HEK293 (cell line): ENCODE measurements around the gene TIMM21.

Source experiments
- CTCF ChIA-PET: fragments of 350-600 bp; formaldehyde crosslinking; extraction: SDS; loops from one replicate; lab custom pipeline; 2021; ENCODE audit warnings: antibody characterized with exemption; lab: Yijun Ruan, JAX
- POLR2A ChIA-PET: fragments of 300-600 bp; formaldehyde crosslinking; extraction: SDS; loops from one replicate; lab custom pipeline; 2020; ENCODE audit warnings: antibody characterized with exemption, inconsistent platforms; lab: Yijun Ruan, JAX
- H3K27ac ChIP-seq: fragments of 200-500 bp; sonication (Bioruptor generic); 2 replicates; pipeline ENCODE4 v1.5.1; 2014; ENCODE audit warnings: low read depth, low read length, control low read depth, inconsistent platforms; ENCODE audit errors: extremely low read depth
- H3K36me3 ChIP-seq, 2 experiments: fragments of 200-500 bp in 1 of 2; sonication (Bioruptor generic) in 1 of 2; 1 replicate in 1 of 2; 2 replicates in 1 of 2; pipeline ENCODE4 v1.5.1; 2014 to 2017; ENCODE audit warnings: inconsistent platforms in 2 of 2, low read length in 2 of 2; ENCODE audit not compliant: control insufficient read depth in 2 of 2, insufficient read depth in 1 of 2
- H3K4me1 ChIP-seq: fragments of 200-500 bp; sonication (Bioruptor generic); 2 replicates; pipeline ENCODE4 v1.5.1; 2014; ENCODE audit warnings: mild to moderate bottlenecking, low read length, inconsistent platforms; ENCODE audit not compliant: control insufficient read depth, insufficient read depth
- H3K4me3 ChIP-seq: 2 replicates; pipeline ENCODE4 v1.5.1; 2011; ENCODE audit warnings: low read depth, mild to moderate bottlenecking, control low read depth, low read length, moderate library complexity
- H3K9me3 ChIP-seq: fragments of 200-500 bp; sonication (Bioruptor generic); 2 replicates; pipeline ENCODE4 v1.5.1; 2014; ENCODE audit warnings: low read depth, low read length, inconsistent platforms; ENCODE audit not compliant: control insufficient read depth, insufficient read depth
- GLI4 ChIP-seq: fragments of 450-650 bp; formaldehyde crosslinking; IDR thresholded peaks from 2 replicates; pipeline ENCODE4 v1.5.1; 2016; ENCODE audit warnings: missing biosample characterization, missing genetic modification characterization
- OSR2 ChIP-seq: fragments of 450-650 bp; formaldehyde crosslinking; IDR thresholded peaks from 2 replicates; pipeline ENCODE4 v1.5.1; 2016; ENCODE audit warnings: missing biosample characterization, missing genetic modification characterization
- PRDM4 ChIP-seq: fragments of 450-650 bp; formaldehyde crosslinking; IDR thresholded peaks from 2 replicates; pipeline ENCODE4 v1.5.1; 2017; ENCODE audit warnings: missing biosample characterization, missing genetic modification characterization
- REPIN1 ChIP-seq: fragments of 450-650 bp; formaldehyde crosslinking; IDR thresholded peaks from 2 replicates; pipeline ENCODE4 v1.5.1; 2017; ENCODE audit warnings: missing biosample characterization, missing genetic modification characterization, low read depth
- SP3 ChIP-seq: fragments of 450-650 bp; formaldehyde crosslinking; IDR thresholded peaks from 2 replicates; pipeline ENCODE4 v1.5.1; 2016; ENCODE audit warnings: missing biosample characterization, missing genetic modification characterization
- YY1 ChIP-seq: fragments of 450-650 bp; formaldehyde crosslinking; IDR thresholded peaks from 2 replicates; pipeline ENCODE4 v1.5.1; 2018; ENCODE audit warnings: missing biosample characterization, missing genetic modification characterization
- ZBTB17 ChIP-seq: fragments of 450-650 bp; formaldehyde crosslinking; IDR thresholded peaks from 2 replicates; pipeline ENCODE4 v1.5.1; 2016; ENCODE audit warnings: missing biosample characterization, missing genetic modification characterization
- ZBTB6 ChIP-seq: fragments of 450-650 bp; formaldehyde crosslinking; IDR thresholded peaks from 2 replicates; pipeline ENCODE4 v1.5.1; 2017; ENCODE audit warnings: missing biosample characterization, missing genetic modification characterization
- ZNF114 ChIP-seq: fragments of 450-650 bp; formaldehyde crosslinking; IDR thresholded peaks from 2 replicates; pipeline ENCODE4 v1.5.0; 2017; ENCODE audit warnings: missing biosample characterization, missing genetic modification characterization
- ZNF239 ChIP-seq: fragments of 450-650 bp; formaldehyde crosslinking; IDR thresholded peaks from 2 replicates; pipeline ENCODE4 v1.5.1; 2016; ENCODE audit warnings: missing biosample characterization, missing genetic modification characterization
- ZNF266 ChIP-seq: fragments of 450-650 bp; formaldehyde crosslinking; IDR thresholded peaks from 2 replicates; pipeline ENCODE4 v1.5.1; 2016; ENCODE audit warnings: missing biosample characterization, missing genetic modification characterization, low read depth
- ZNF513 ChIP-seq: fragments of 450-650 bp; IDR thresholded peaks from 2 replicates; pipeline ENCODE4 v1.5.1; 2018; ENCODE audit warnings: missing biosample characterization, missing genetic modification characterization
- ZNF561 ChIP-seq: fragments of 450-650 bp; IDR thresholded peaks from 2 replicates; pipeline ENCODE4 v1.5.1; 2018; ENCODE audit warnings: missing biosample characterization, missing genetic modification characterization, borderline replicate concordance
- ZNF623 ChIP-seq: fragments of 450-650 bp; formaldehyde crosslinking; IDR thresholded peaks from 2 replicates; pipeline ENCODE4 v1.5.1; 2016; ENCODE audit warnings: missing biosample characterization, missing genetic modification characterization
- ZNF660 ChIP-seq: fragments of 450-650 bp; IDR thresholded peaks from 2 replicates; pipeline ENCODE4 v1.5.1; 2018; ENCODE audit warnings: missing biosample characterization, mild to moderate bottlenecking, missing genetic modification characterization
- TF ChIP-seq, protein P1 (sequence below): IDR thresholded peaks from 2 replicates; pipeline ENCODE4 v1.6.1; 2011; ENCODE audit warnings: mild to moderate bottlenecking, low read depth, low read length, borderline replicate concordance
- TF ChIP-seq, protein P2 (sequence below): fragments of 450-650 bp; formaldehyde crosslinking; IDR thresholded peaks from 2 replicates; pipeline ENCODE4 v1.5.1; 2016; ENCODE audit warnings: missing biosample characterization, missing genetic modification characterization
- TF ChIP-seq, protein P3 (sequence below): fragments of 450-650 bp; formaldehyde crosslinking; IDR thresholded peaks from 2 replicates; pipeline ENCODE4 v1.5.1; 2016; ENCODE audit warnings: missing biosample characterization, missing genetic modification characterization
- TF ChIP-seq, protein P4 (sequence below): fragments of 450-650 bp; formaldehyde crosslinking; IDR thresholded peaks from 2 replicates; pipeline ENCODE4 v1.5.1; 2016; ENCODE audit warnings: missing biosample characterization, missing genetic modification characterization

TIMM21 gene

DNA sequence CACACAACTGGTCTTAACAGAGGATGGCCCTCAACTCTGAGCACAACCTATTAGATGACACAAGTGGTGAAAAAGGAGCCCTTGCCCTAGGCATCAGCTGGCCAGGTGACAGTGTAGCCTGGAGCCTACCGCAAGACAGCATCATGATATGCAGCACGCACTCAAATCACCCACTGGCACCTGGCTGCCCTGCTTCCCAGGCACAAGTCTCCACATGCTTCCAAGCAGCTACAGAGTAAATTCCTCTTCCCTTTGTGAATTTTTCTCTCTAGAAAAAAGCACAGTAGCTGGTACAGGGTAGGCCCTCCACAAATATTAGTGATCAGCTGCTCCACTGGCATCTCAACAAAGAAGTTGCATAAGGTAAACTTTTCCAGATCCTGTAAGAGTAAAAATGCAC is 6.7 kb upstream of the TIMM21 start:
- Histone ChIP-seq H3K9me3 (no peaks in the 10 kb centered on the region), H3K36me3 (no peaks in the 10 kb centered on the region)
- CTCF ChIA-PET = interaction anchor here (0.9 to 1.0 kb wide), 2 partner anchors 101 to 352 kb away, joined by 3 to 4 read pairs; no protein-coding TSS in a partner anchor
- TF ChIP-seq, protein P1, sequence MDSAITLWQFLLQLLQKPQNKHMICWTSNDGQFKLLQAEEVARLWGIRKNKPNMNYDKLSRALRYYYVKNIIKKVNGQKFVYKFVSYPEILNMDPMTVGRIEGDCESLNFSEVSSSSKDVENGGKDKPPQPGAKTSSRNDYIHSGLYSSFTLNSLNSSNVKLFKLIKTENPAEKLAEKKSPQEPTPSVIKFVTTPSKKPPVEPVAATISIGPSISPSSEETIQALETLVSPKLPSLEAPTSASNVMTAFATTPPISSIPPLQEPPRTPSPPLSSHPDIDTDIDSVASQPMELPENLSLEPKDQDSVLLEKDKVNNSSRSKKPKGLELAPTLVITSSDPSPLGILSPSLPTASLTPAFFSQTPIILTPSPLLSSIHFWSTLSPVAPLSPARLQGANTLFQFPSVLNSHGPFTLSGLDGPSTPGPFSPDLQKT = no peak
- TF ChIP-seq ZBTB17 (tag by site-specific recombination) (no peak), ZNF239 (tag by site-specific recombination) (no peak), SP3 (no peak), PRDM4 (tag by site-specific recombination) (no peak), ZNF623 (tag by site-specific recombination) (no peak), ZBTB6 (tag by site-specific recombination) (no peak), ZNF660 (tag by site-specific recombination) (no peak)
- TF ChIP-seq, protein P2, sequence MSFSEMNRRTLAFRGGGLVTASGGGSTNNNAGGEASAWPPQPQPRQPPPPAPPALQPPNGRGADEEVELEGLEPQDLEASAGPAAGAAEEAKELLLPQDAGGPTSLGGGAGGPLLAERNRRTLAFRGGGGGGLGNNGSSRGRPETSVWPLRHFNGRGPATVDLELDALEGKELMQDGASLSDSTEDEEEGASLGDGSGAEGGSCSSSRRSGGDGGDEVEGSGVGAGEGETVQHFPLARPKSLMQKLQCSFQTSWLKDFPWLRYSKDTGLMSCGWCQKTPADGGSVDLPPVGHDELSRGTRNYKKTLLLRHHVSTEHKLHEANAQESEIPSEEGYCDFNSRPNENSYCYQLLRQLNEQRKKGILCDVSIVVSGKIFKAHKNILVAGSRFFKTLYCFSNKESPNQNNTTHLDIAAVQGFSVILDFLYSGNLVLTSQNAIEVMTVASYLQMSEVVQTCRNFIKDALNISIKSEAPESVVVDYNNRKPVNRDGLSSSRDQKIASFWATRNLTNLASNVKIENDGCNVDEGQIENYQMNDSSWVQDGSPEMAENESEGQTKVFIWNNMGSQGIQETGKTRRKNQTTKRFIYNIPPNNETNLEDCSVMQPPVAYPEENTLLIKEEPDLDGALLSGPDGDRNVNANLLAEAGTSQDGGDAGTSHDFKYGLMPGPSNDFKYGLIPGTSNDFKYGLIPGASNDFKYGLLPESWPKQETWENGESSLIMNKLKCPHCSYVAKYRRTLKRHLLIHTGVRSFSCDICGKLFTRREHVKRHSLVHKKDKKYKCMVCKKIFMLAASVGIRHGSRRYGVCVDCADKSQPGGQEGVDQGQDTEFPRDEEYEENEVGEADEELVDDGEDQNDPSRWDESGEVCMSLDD (tag by site-specific recombination) = no peak
- TF ChIP-seq, protein P3, sequence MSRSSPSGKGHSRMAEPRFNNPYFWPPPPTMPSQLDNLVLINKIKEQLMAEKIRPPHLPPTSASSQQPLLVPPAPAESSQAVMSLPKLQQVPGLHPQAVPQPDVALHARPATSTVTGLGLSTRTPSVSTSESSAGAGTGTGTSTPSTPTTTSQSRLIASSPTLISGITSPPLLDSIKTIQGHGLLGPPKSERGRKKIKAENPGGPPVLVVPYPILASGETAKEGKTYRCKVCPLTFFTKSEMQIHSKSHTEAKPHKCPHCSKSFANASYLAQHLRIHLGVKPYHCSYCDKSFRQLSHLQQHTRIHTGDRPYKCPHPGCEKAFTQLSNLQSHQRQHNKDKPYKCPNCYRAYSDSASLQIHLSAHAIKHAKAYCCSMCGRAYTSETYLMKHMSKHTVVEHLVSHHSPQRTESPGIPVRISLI (tag by site-specific recombination) = no peak
- TF ChIP-seq, protein P4, sequence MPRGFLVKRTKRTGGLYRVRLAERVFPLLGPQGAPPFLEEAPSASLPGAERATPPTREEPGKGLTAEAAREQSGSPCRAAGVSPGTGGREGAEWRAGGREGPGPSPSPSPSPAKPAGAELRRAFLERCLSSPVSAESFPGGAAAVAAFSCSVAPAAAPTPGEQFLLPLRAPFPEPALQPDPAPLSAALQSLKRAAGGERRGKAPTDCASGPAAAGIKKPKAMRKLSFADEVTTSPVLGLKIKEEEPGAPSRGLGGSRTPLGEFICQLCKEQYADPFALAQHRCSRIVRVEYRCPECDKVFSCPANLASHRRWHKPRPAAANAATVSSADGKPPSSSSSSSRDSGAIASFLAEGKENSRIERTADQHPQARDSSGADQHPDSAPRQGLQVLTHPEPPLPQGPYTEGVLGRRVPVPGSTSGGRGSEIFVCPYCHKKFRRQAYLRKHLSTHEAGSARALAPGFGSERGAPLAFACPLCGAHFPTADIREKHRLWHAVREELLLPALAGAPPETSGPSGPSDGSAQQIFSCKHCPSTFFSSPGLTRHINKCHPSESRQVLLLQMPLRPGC (tag by site-specific recombination) = no peak
- TF ChIP-seq, all 188 proteins: peak for 0
- Histone ChIP-seq H3K27ac (no peak overlapping the region), H3K4me3 (no peak overlapping the region), H3K4me1 (no peaks in the 10 kb centered on the region)
- POLR2A ChIA-PET = no interaction called here

GRCh38 chr18:74142252-74142651 is 6.1 kb upstream of the TIMM21 start:
- no peaks in the 10 kb centered on the region for H3K4me1 ChIP-seq
- TF ChIP-seq OSR2 (tag by site-specific recombination) = no peak
- TF ChIP-seq YY1 = no peak
- TF ChIP-seq ZNF561 (tag by site-specific recombination) = no peak
- TF ChIP-seq ZNF513 (tag by site-specific recombination) = no peak
- no peak for TF ChIP-seq ZNF266 (tag by site-specific recombination)
- TF ChIP-seq REPIN1 (tag by site-specific recombination) = no peak
- no peak for TF ChIP-seq GLI4 (tag by site-specific recombination)
- no peak for TF ChIP-seq ZNF114
- TF ChIP-seq, all 188 proteins: peak for 0
- Histone ChIP-seq H3K4me3 (no peak overlapping the region), H3K36me3 (no peaks in the 10 kb centered on the region), H3K27ac (no peak overlapping the region), H3K9me3 (no peaks in the 10 kb centered on the region)
- POLR2A ChIA-PET = no interaction called here
- CTCF ChIA-PET = interaction anchor here (0.6 to 1.3 kb wide), 3 partner anchors 10 to 1316 kb away, joined by 3 to 4 read pairs (median 3); no protein-coding TSS in a partner anchor
